Heart right ventricle (tissue), 16 donors: ENCODE results near the gene CNIH2. TPM values are rescaled to one million over a fixed set of nuclear protein-coding genes. Genes with fewer than 3 reads are reported as not detected.

Experiments used
- ATAC-seq, 8 donors: fragments of 200-7000 bp; cut with Tn5 transposase; one replicate each; pipeline ENCODE4 v1.9.1; 2020; ENCODE audit warnings: mild to moderate bottlenecking in 8 of 8, moderate library complexity in 8 of 8, moderate number of reproducible peaks in 1 of 8
- DNase-seq, 2 donors: peaks; one replicate each; pipeline ENCODE4 v3.0.0-alpha.2; 2020
- H3K27ac ChIP-seq, 10 donors: fragments of 200-600 bp; sonication (generic) in 2 of 10; one replicate each; pipeline versions ENCODE4 v1.5.0 to v1.8.0; 2020 to 2022; ENCODE audit warnings: mild to moderate bottlenecking in 3 of 10
- H3K27me3 ChIP-seq, 7 donors: fragments of 200-600 bp; one replicate each; pipeline ENCODE4 v1.8.0; 2021 to 2022; ENCODE audit warnings: mild to moderate bottlenecking in 2 of 7
- H3K36me3 ChIP-seq, 9 donors: fragments of 200-600 bp; sonication (generic) in 1 of 9; one replicate each; pipeline versions ENCODE4 v1.5.0 to v1.8.0; 2020 to 2022; ENCODE audit warnings: mild to moderate bottlenecking in 2 of 9
- H3K4me1 ChIP-seq, 9 donors: fragments of 200-600 bp; sonication (generic) in 1 of 9; one replicate each; pipeline versions ENCODE4 v1.5.0 to v1.8.0; 2020 to 2022; ENCODE audit warnings: mild to moderate bottlenecking in 4 of 9
- H3K4me3 ChIP-seq, 10 donors: fragments of 200-600 bp; sonication (generic) in 2 of 10; one replicate each; pipeline versions ENCODE4 v1.5.0 to v1.8.0; 2020 to 2022; ENCODE audit warnings: mild to moderate bottlenecking in 7 of 10, moderate library complexity in 2 of 10
- H3K9me3 ChIP-seq, 11 donors: fragments of 200-600 bp in 10 of 11; sonication (generic) in 2 of 11; one replicate each; pipeline versions ENCODE4 v1.5.0 to v1.8.0; 2013 to 2022; ENCODE audit warnings: mild to moderate bottlenecking in 2 of 11, control low read depth in 1 of 11, moderate library complexity in 1 of 11
- CTCF ChIP-seq, 9 donors: fragments of 200-600 bp; sonication (generic) in 2 of 9; IDR thresholded peaks; one replicate each; pipeline versions ENCODE4 v1.5.0 to v1.8.0; 2021 to 2022; ENCODE audit warnings: antibody characterized with exemption in 9 of 9, mild to moderate bottlenecking in 5 of 9, moderate library complexity in 1 of 9
- WGBS, 2 donors: extraction: QIAGEN DNeasy Blood & Tissue Kit; methylation state at CpG; one replicate each; pipeline ENCODE4 v1.1.7; 2013; ENCODE audit warnings: inconsistent platforms in 1 of 2; 5-methylcytosine and 5-hydroxymethylcytosine counted together
- intact Hi-C, 10 donors: fragments of 100-400 bp; cut with DNase I; formaldehyde crosslinking; loops; one replicate each; pipeline versions ENCODE4 v1.11.1 to v1.14.2; 2022
- polyA plus RNA-seq, 2 donors: library from polyadenylated mRNA; stranded (reverse); fragments of 200-250 nt; gene quantifications; one replicate each; pipeline ENCODE4 v1.2.3, GENCODE V29; 2013
- total RNA-seq, 10 donors: library from RNA; stranded (reverse); fragmentation: NEBNext Ultra II Directional in 3 of 10; extraction: Animal tissue kit (Norgen Biotek cat#: 25700) in 3 of 10; gene quantifications; one replicate each; pipeline versions ENCODE4 v1.2.1 to v1.2.4, GENCODE V29; 2021 to 2023
- donor health status: Arrhythmogenic right ventricular cardiomyopathy.
- donor health status: ischemic (EF 13 %, LVEDD 7.1; RV severe dilation, severe dysfunction).
- donor health status: healthy with polysubstance abuse.
- donor health status: DM: no; HTN: yes; CAD: no.
- donor health status: DM: no; HTN: no; CAD: no.
- donor health status: ischemic (EF 25% LVEDD 6.9; RV normal size, moderate dysfunction).
- donor health status: ischemic (EF 25% LVEDD 5.7; RV mildly dilated, moderate dysfunction).
- donor health status: healthy.
- donor health status: DM: yes; HTN: yes; CAD: no.
- donor health status: Ischemic cardiomyopathy.
- donor health status: ischemic (EF 35%, LVEDD 5.7; RV mildly dilated, moderate dysfunction).
- donor health status: nonischemic (EF 11% LVEDD 7.7; RV severe dilation, severe dysfunction).
- donor health status: DM: yes; HTN: yes; CAD: no.
- donor health status: PGD.
- donor health status: ischemic (EF 29% LVEDD 5.4; RV normal size, mild dysfunction).
- donor health status: nonischemic (EF 23%, LVEDD 6.1; RV moderate dilation, normal function).

Gene CNIH2
- total and polyA plus RNA-seq, 12 donors, result 0.06 to 0.57 (median 0.45) TPM; not detected in 7

- peak; percentile 91 to 98 (median 96) for TF ChIP-seq CTCF (IDR thresholded peaks at IDR 0.05)
- no peaks in the 10 kb centered on the region for H3K9me3 ChIP-seq
- intact Hi-C loops, result loop anchor here in 7 of 10 donors (1.0 to 5.0 kb wide), 4 partner anchors 16 to 106 kb away; no protein-coding TSS in a partner anchor
- H3K27me3 ChIP-seq, result no peaks in the 10 kb centered on the region
- peak overlapping the region in 6 of 10 donors; percentile 74 to 89 (median 77) for H3K27ac ChIP-seq
- peak; percentile 66 to 87 (median 79) for ATAC-seq
- peaks cover 0 to 21% (median 0%) of the 10 kb centered on the region in 9 donors for H3K36me3 ChIP-seq
- peak; percentile 78 to 83 for DNase-seq
- WGBS, 2 donors, result 9 to 11% methylated on average over 19 of the region's 19 CpGs
- peak overlapping the region in 4 of 10 donors; percentile 14 to 34 (median 19) for H3K4me3 ChIP-seq
- peaks cover 21 to 40% (median 30%) of the 10 kb centered on the region in 9 donors for H3K4me1 ChIP-seq
Measured at GRCh38 chr11:66328302-66329144, 50.5 kb downstream of the CNIH2 start.

GRCh38 chr11:66329165-66329673, 51.2 kb downstream of the CNIH2 start:
- H3K36me3 ChIP-seq, result peaks cover 0 to 24% (median 0%) of the 10 kb centered on the region in 9 donors
- ATAC-seq, result no peak
- H3K27me3 ChIP-seq, result no peaks in the 10 kb centered on the region
- H3K4me1 ChIP-seq, result peaks cover 21 to 40% (median 30%) of the 10 kb centered on the region in 9 donors
- intact Hi-C loops, result loop anchor here in 2 of 10 donors (2.0 to 5.0 kb wide), 2 partner anchors 16 to 107 kb away; no protein-coding TSS in a partner anchor
- WGBS, 2 donors, result 85 to 90% methylated on average over 3 of the region's 3 CpGs
- TF ChIP-seq CTCF (IDR thresholded peaks at IDR 0.05), result no peak
- no peak overlapping the region for H3K27ac ChIP-seq
- no peaks in the 10 kb centered on the region for H3K9me3 ChIP-seq
- DNase-seq, result no peak
- H3K4me3 ChIP-seq, result no peak overlapping the region

- ATAC-seq (no peak), DNase-seq (no peak)
- H3K4me1 ChIP-seq, result peaks cover 23 to 46% (median 41%) of the 10 kb centered on the region in 9 donors
- H3K27me3 ChIP-seq, result no peaks in the 10 kb centered on the region
- no peaks in the 10 kb centered on the region for H3K9me3 ChIP-seq
- 61 to 65% methylated on average over 10 of the region's 10 CpGs for WGBS, 2 donors
- no peak overlapping the region for H3K4me3 ChIP-seq
- intact Hi-C loops, result no loop called here
- peaks cover 0 to 29% (median 0%) of the 10 kb centered on the region in 9 donors for H3K36me3 ChIP-seq
- no peak for TF ChIP-seq CTCF (IDR thresholded peaks at IDR 0.05)
- no peak overlapping the region for H3K27ac ChIP-seq
Measured at GRCh38 chr11:66330931-66331330, 53.0 kb downstream of the CNIH2 start.

GRCh38 chr11:66331542-66332370, 53.8 kb downstream of the CNIH2 start:
- no peaks in the 10 kb centered on the region for H3K27me3 ChIP-seq
- H3K27ac ChIP-seq, result no peak overlapping the region
- no peak overlapping the region for H3K4me3 ChIP-seq
- WGBS, 2 donors, result 85 to 86% methylated on average over 12 of the region's 12 CpGs
- intact Hi-C loops, result loop anchor here in 1 of 10 donors (2.0 kb wide), 1 partner anchor 23 kb away; no protein-coding TSS in a partner anchor
- H3K9me3 ChIP-seq, result no peaks in the 10 kb centered on the region
- DNase-seq (no peak), ATAC-seq (no peak)
- no peak for TF ChIP-seq CTCF (IDR thresholded peaks at IDR 0.05)
- H3K36me3 ChIP-seq, result peaks cover 0 to 29% (median 0%) of the 10 kb centered on the region in 9 donors
- H3K4me1 ChIP-seq, result peaks cover 22 to 46% (median 41%) of the 10 kb centered on the region in 9 donors
